ACC112 (cell line): ENCODE results near the gene AADACL4.

ENCODE experiments used
- H2AFZ ChIP-seq: fragments of 200-600 bp; sonication (generic); one replicate; pipeline ENCODE4 v1.6.0; 2017; ENCODE audit warnings: antibody characterized with exemption, low read length; ENCODE audit not compliant: unreplicated experiment
- H3K27ac ChIP-seq: fragments of 200-600 bp; sonication (generic); 2 replicates; pipeline ENCODE4 v1.5.1; 2014; ENCODE audit warnings: low read depth, mild to moderate bottlenecking, antibody characterized with exemption, low read length, moderate library complexity
- H3K27me3 ChIP-seq: fragments of 200-600 bp; sonication (generic); 2 replicates; pipeline ENCODE4 v1.6.1; 2014; ENCODE audit warnings: mild to moderate bottlenecking, antibody characterized with exemption, low read length, moderate library complexity, mixed read lengths; ENCODE audit not compliant: insufficient read depth
- H3K36me3 ChIP-seq: fragments of 200-600 bp; sonication (generic); 2 replicates; pipeline ENCODE4 v1.6.1; 2016; ENCODE audit warnings: mild to moderate bottlenecking, antibody characterized with exemption, low read length, moderate library complexity, mixed read lengths; ENCODE audit not compliant: insufficient read depth
- H3K4me1 ChIP-seq: fragments of 200-600 bp; sonication (generic); one replicate; pipeline ENCODE4 v1.6.1; 2016; ENCODE audit warnings: low read length, mixed read lengths; ENCODE audit not compliant: insufficient read depth, unreplicated experiment, control insufficient read depth
- H3K4me3 ChIP-seq: fragments of 200-600 bp; sonication (generic); 2 replicates; pipeline ENCODE4 v1.5.1; 2014; ENCODE audit warnings: mild to moderate bottlenecking, low read depth, low read length
- H3K79me2 ChIP-seq: fragments of 200-600 bp; sonication (generic); one replicate; pipeline ENCODE4 v1.6.0; 2016; ENCODE audit warnings: low read length; ENCODE audit not compliant: control insufficient read depth, unreplicated experiment, insufficient read depth

The AADACL4 gene

DNA sequence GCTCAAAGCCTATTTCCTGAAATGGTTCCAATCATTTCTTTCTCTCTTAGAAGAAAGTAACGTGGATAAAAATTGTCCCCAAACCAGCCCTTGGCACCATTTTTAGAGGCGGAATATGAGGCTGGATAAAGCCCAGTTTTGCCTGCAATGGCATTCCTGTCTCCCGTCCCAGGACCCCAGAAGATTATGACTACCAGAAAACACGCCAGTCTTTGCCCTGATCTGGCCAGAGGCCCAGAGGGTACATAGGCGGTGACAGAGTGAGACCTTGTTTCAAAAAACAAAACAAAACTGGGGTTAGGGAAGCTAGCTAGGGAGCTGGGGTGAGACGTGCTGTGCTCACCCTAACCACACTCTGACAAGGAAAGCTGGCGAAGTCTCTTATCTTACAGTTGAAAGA is at the start of gene AADACL4:
Gene AADACL4 (plus strand): TSS at position 301 of the 400 bp plus-strand sequence. CDS start 462 bp downstream, outside the sequence.
- Histone ChIP-seq H2AFZ (no peak within 1 kb of the TSS), H3K36me3 (peaks cover 3% of the 10 kb centered on the region; the same call in 1 of the 2 replicates), H3K27me3 (peaks cover 12% of the 10 kb centered on the region), H3K27ac (no peak within 1 kb of the TSS), H3K79me2 (no peaks in the 10 kb centered on the region), H3K4me1 (no peaks in the 10 kb centered on the region), H3K4me3 (no peak within 1 kb of the TSS)

DNA sequence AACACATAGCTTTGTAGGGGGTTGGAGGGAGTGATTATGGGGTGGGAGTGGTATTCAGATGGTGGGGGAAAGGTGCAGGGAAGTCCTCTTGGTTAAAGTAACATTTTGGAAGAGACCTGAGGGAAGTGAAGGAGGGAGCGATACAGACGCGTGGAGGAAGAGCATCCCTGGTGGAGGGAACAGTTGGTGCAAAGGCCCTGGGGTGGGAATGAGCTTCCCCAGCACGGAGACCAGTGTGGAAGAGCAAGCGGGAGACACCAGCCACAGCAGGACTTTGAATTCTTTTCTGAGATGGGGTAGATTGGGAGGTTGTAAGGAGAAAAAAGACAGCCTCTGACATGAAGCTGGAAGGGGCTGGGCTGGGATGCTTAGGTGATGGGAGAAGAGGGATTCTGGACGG is 49.4 kb upstream of the AADACL4 start:
- no peaks in the 10 kb centered on the region for H3K79me2 ChIP-seq
- H3K4me3 ChIP-seq = peak overlapping the region; percentile 46; the same call in 1 of the 2 replicates
- H3K27me3 ChIP-seq = no peaks in the 10 kb centered on the region
- H3K36me3 ChIP-seq = no peaks in the 10 kb centered on the region
- H3K4me1 ChIP-seq = peaks cover 28% of the 10 kb centered on the region
- no peak overlapping the region for H3K27ac ChIP-seq
- H2AFZ ChIP-seq = no peak overlapping the region

DNA sequence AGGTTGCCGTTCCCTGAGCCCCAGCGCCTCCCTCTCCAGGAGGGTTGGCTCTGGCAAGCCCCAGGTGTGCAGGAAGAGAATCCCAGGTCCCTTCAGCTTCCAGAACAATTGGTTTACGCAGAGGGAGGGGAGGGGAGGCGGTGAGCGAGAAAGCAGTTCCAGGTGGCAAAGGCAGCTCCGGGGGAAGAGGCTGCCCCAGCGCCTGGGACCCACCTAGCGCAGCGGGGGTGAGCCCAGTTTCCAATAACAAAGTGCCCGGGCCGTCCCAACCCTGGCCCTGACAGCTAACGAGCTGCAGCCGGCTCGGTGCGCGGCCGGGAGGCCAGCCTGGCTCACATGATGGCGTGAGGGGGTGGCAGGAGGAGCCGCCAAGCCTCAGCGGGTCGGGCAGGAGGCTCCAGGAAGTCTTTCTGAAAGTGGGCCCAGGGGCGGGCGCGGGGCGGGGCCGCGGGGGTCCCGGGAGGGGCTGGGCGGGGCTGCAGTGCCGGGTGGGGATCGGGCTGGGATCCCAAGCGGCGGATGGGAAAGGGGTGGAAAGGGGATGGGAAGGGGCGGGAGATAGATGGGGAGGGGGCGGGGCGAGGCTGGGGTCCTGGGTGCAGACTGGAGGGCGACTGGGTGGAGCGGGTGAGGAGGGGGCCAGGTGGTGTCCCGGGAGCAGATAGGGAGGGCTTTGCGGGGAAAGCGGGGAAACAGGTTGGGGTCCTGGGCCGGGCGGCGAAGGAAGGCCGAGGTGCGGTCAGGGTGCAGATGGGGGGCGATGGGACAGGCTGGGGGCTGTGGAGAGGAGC is 48.7 kb upstream of the AADACL4 start:
- H3K27me3 ChIP-seq = no peaks in the 10 kb centered on the region
- no peaks in the 10 kb centered on the region for H3K36me3 ChIP-seq
- H3K4me1 ChIP-seq = peaks cover 28% of the 10 kb centered on the region
- peak overlapping the region; percentile 73 for H3K4me3 ChIP-seq
- no peaks in the 10 kb centered on the region for H3K79me2 ChIP-seq
- no peak overlapping the region for H2AFZ ChIP-seq
- peak overlapping the region; percentile 91; the same call in 1 of the 2 replicates for H3K27ac ChIP-seq

DNA sequence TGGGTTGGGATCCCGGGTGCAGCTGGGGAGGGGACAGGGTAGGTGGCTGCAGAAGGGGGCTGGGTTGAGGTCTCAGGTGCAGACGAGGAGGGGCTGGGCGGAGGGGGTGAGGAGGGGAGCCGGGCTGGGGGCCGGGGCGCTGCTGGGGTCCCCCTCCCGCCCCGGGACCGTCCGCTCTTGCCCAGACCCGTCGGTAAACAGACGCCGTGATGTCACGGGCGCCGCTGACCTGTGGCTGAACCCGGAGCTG is 48.2 kb upstream of the AADACL4 start:
- H3K27me3 ChIP-seq = no peaks in the 10 kb centered on the region
- peak overlapping the region; percentile 91 for H3K27ac ChIP-seq
- H3K36me3 ChIP-seq = no peaks in the 10 kb centered on the region
- no peak overlapping the region for H2AFZ ChIP-seq
- H3K4me1 ChIP-seq = peaks cover 28% of the 10 kb centered on the region
- H3K4me3 ChIP-seq = peak overlapping the region; percentile 73
- no peaks in the 10 kb centered on the region for H3K79me2 ChIP-seq

DNA sequence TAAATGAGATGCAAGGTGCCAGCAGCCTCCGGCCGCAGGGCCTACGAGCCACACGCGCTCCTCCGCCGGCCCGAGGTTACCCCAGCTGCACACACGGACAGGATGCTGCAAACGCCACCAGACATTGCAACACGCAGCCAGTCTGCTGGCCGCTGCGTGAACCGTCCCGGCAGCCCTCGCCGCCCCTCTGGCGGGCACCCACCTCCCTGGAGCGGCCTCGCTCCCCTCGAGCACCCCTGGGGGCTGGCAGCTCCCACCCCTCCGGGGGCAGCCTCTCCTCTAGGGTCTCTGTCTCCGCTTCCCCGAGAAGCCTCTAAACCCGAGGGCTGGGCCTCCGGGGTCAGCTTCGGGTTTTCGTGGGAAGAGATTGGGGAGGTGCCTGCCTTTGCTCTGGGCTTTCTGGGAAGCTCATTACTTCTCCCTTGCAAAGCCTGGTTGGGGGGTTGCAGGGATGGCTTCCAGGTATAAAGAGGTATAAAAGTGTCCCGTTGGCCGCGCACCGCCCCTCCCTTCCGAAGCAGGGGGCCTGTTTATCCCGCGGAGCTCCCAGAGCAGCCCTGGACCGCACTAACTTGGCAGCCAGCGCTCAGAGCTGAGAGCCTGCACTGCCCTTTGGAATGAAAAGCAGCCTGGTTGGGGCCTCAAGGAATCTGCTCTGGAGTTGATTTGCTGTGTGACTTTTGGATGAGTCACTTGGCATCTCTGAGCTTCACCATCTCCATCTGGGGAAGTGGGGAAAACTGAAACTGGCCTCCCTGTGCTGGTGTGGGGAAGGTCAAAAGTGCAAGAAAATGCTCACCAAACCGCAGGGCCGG is 47.7 kb upstream of the AADACL4 start:
- H3K4me3 ChIP-seq = peak overlapping the region; percentile 73
- H3K36me3 ChIP-seq = no peaks in the 10 kb centered on the region
- H3K79me2 ChIP-seq = no peaks in the 10 kb centered on the region
- H3K4me1 ChIP-seq = peaks cover 32% of the 10 kb centered on the region
- peak overlapping the region; percentile 91 for H3K27ac ChIP-seq
- H2AFZ ChIP-seq = peak overlapping the region; percentile 83
- H3K27me3 ChIP-seq = no peaks in the 10 kb centered on the region

DNA sequence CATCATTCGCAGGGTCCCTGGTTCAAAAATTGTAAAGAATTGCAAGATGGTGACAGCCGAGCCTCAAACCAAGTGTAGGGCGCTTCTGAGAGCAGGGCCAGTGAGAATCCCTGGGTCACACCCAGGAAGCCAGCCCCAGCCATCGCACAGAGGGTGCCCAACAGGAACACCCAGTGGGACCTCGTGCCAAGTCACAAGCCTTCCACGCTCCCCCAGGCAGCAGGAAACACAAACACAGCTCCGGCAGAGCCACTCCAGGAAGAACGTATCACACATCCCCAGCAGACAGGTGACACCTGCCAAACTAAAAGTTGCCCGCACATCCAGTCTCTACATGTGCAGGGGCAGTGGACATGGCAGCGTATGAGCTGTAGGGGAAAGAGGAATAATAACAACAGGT is 46.1 kb upstream of the AADACL4 start:
- Histone ChIP-seq H2AFZ (no peak overlapping the region), H3K4me1 (peaks cover 47% of the 10 kb centered on the region), H3K27me3 (no peaks in the 10 kb centered on the region), H3K27ac (no peak overlapping the region), H3K4me3 (no peak overlapping the region), H3K36me3 (no peaks in the 10 kb centered on the region), H3K79me2 (no peaks in the 10 kb centered on the region)

DNA sequence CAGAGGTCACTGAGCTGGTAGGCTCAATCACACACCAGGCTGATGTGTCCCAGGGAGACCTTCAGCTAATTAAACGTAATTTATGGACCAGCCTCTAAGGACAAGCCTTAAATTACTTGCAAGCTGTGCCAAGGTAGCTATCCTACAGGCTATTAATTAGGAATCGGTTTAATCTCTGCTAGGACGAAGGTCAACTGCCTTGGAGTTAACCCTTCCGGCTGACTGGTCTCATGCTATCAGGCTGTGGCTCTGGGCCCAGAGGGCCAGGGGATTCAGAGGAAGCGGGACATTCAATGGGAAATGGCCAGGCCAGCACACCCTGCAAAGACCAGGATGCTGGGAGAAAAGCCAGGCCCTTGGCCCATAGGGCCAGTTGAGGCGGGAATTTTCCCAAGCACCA is 44.9 kb upstream of the AADACL4 start:
- no peaks in the 10 kb centered on the region for H3K79me2 ChIP-seq
- H3K4me1 ChIP-seq = peaks cover 52% of the 10 kb centered on the region
- H3K27ac ChIP-seq = no peak overlapping the region
- H3K27me3 ChIP-seq = no peaks in the 10 kb centered on the region
- H3K4me3 ChIP-seq = no peak overlapping the region
- no peak overlapping the region for H2AFZ ChIP-seq
- no peaks in the 10 kb centered on the region for H3K36me3 ChIP-seq

DNA sequence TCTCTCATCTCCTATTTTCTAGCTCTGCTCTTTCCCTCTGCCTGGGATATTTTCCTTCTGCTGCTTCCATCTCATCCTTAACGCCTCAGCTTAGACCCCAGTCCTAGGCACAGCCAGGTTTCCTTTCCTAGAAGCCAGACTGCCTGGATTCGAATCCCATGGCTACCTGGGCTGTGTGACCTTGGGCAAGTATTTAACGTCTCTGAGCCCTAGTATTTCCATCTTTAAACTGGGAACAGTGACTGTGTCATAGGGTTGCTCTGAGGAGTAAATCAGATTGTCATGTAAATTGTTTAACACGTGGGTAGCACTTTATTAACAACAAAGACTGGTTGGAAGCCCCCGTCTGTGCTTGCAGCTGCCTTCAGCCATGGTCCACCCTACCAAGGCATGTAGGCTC is 44.2 kb upstream of the AADACL4 start:
- Histone ChIP-seq H3K79me2 (no peaks in the 10 kb centered on the region), H3K27ac (no peak overlapping the region), H2AFZ (no peak overlapping the region), H3K27me3 (no peaks in the 10 kb centered on the region), H3K4me3 (no peak overlapping the region), H3K4me1 (peaks cover 50% of the 10 kb centered on the region), H3K36me3 (no peaks in the 10 kb centered on the region)

DNA sequence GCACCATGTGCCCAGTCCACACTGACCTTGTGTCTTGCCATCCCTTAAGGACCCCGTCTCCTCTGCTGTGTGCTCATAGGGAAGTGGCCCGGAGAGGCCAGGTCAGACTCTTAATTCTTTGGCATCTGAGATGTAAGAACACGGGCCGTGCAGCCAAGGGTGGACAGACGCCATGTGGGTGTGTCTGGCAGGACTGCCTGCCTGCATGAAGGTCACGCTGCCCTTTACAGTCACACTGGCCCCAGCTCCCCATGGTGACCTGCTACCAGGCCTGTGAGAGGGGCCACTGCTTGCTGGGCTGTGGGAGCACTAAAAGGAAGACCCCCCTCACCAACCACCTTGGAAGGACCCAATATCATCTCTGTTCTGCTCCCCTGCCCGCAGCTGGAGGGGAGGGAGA is 43.5 kb upstream of the AADACL4 start:
- H3K36me3 ChIP-seq = no peaks in the 10 kb centered on the region
- H3K27ac ChIP-seq = no peak overlapping the region
- peaks cover 51% of the 10 kb centered on the region for H3K4me1 ChIP-seq
- no peaks in the 10 kb centered on the region for H3K79me2 ChIP-seq
- no peak overlapping the region for H3K4me3 ChIP-seq
- H2AFZ ChIP-seq = no peak overlapping the region
- no peaks in the 10 kb centered on the region for H3K27me3 ChIP-seq

DNA sequence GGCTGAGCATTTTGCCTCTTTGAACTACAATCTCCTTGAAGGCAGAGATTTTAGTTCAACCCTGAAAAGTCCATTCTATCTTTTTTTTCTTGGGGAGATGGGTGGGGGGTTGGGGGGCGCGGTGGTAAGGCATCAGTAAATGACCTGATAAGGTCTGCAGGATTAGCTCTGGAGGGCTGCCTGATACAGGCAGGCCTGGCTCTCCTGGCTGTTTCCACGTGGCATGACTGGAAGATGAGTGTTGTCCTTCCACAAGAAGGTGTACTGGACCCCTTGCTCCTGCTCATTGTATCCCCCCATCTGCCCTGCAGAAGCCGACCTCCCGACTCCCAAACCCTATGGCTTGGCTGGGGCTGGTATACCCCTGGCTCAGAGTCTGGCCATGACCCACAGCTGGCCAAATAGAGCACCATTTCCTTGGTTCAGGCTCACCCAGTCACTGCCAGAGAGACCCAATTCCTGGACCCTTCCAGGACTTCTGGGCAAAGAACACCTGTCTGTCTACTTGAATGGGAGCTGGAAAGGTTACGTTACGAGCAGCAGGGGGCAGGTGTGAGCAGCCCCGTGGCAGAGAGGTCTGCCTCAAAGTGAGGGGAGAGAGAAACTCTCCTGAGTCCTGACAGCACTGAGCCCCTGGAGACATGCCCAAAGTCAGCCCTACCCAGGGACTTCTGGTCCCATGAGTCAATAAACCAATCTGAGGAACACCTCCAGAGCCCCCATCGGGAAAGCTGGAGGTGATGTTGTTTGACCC is 42.8 kb upstream of the AADACL4 start:
- Histone ChIP-seq H3K79me2 (no peaks in the 10 kb centered on the region), H3K27ac (peak overlapping the region; percentile 54), H3K27me3 (no peaks in the 10 kb centered on the region), H3K36me3 (no peaks in the 10 kb centered on the region), H3K4me1 (peaks cover 50% of the 10 kb centered on the region), H2AFZ (no peak overlapping the region), H3K4me3 (no peak overlapping the region)
